ENCODE measurements around the gene LDLRAD4.

Gene LDLRAD4

GRCh38 chr18:13198701-13199100 is 19.9 kb upstream of the LDLRAD4 start:
- H3K4me3 ChIP-seq (ENCODE audit: low read depth, low read length): no peak overlapping the region
- no peaks in the 10 kb centered on the region for H3K79me2 ChIP-seq

GRCh38 chr18:13199169-13199568 is 19.4 kb upstream of the LDLRAD4 start:
- Histone ChIP-seq H3K79me2 (no peaks in the 10 kb centered on the region), H3K27ac (no peak overlapping the region), H3K36me3 (ENCODE audit: control insufficient read depth, insufficient read depth, low read length) (no peaks in the 10 kb centered on the region), H3K4me3 (ENCODE audit: low read depth, low read length) (no peak overlapping the region), H3K4me2 (ENCODE audit: low read length) (no peak overlapping the region), H3K27me3 (ENCODE audit: control insufficient read depth, insufficient read depth, low read length) (no peaks in the 10 kb centered on the region), H3K9me3 (ENCODE audit: control insufficient read depth, low read length) (no peaks in the 10 kb centered on the region), H2AFZ (no peak overlapping the region), H3K9ac (no peak overlapping the region), H3K4me1 (no peaks in the 10 kb centered on the region)
- TF ChIP-seq CTCF (IDR thresholded peaks at IDR 0.05): no peak

More at GRCh38 chr18:13198701-13199100, 19.9 kb upstream of the LDLRAD4 start:
- no peak overlapping the region for H3K9ac ChIP-seq
- H3K36me3 ChIP-seq (ENCODE audit: control insufficient read depth, insufficient read depth, low read length): no peaks in the 10 kb centered on the region
- no peak overlapping the region for H3K27ac ChIP-seq
- TF ChIP-seq CTCF (IDR thresholded peaks at IDR 0.05): no peak
- no peaks in the 10 kb centered on the region for H3K9me3 ChIP-seq (ENCODE audit: control insufficient read depth, low read length)
- H3K4me1 ChIP-seq: no peaks in the 10 kb centered on the region
- no peak overlapping the region for H2AFZ ChIP-seq
- no peak overlapping the region for H3K4me2 ChIP-seq (ENCODE audit: low read length)
- no peaks in the 10 kb centered on the region for H3K27me3 ChIP-seq (ENCODE audit: control insufficient read depth, insufficient read depth, low read length)

GRCh38 chr18:13201292-13201691 is 17.3 kb upstream of the LDLRAD4 start:
- Histone ChIP-seq H3K79me2 (no peaks in the 10 kb centered on the region), H3K4me2 (ENCODE audit: low read length) (no peak overlapping the region), H3K27ac (no peak overlapping the region), H3K27me3 (ENCODE audit: control insufficient read depth, insufficient read depth, low read length) (no peaks in the 10 kb centered on the region), H3K9me3 (ENCODE audit: control insufficient read depth, low read length) (no peaks in the 10 kb centered on the region), H3K4me3 (ENCODE audit: low read depth, low read length) (no peak overlapping the region), H3K9ac (no peak overlapping the region), H3K36me3 (ENCODE audit: control insufficient read depth, insufficient read depth, low read length) (no peaks in the 10 kb centered on the region), H2AFZ (no peak overlapping the region), H3K4me1 (no peaks in the 10 kb centered on the region)
- no peak for TF ChIP-seq CTCF (IDR thresholded peaks at IDR 0.05)

GRCh38 chr18:13202571-13202970 is 16.0 kb upstream of the LDLRAD4 start:
- Histone ChIP-seq H2AFZ (no peak overlapping the region), H3K4me1 (no peaks in the 10 kb centered on the region), H3K4me2 (ENCODE audit: low read length) (no peak overlapping the region), H3K9ac (no peak overlapping the region), H3K79me2 (no peaks in the 10 kb centered on the region), H3K27ac (no peak overlapping the region), H3K4me3 (ENCODE audit: low read depth, low read length) (no peak overlapping the region), H3K36me3 (ENCODE audit: control insufficient read depth, insufficient read depth, low read length) (no peaks in the 10 kb centered on the region), H3K27me3 (ENCODE audit: control insufficient read depth, insufficient read depth, low read length) (no peaks in the 10 kb centered on the region), H3K9me3 (ENCODE audit: control insufficient read depth, low read length) (no peaks in the 10 kb centered on the region)
- TF ChIP-seq CTCF (IDR thresholded peaks at IDR 0.05): no peak

- H3K9ac ChIP-seq: no peak overlapping the region
- H3K4me2 ChIP-seq (ENCODE audit: low read length): no peak overlapping the region
- no peaks in the 10 kb centered on the region for H3K4me1 ChIP-seq
Measured at GRCh38 chr18:13206301-13206700, 12.3 kb upstream of the LDLRAD4 start.

More at GRCh38 chr18:13206301-13206700, 12.3 kb upstream of the LDLRAD4 start:
- Histone ChIP-seq H2AFZ (no peak overlapping the region), H3K27ac (no peak overlapping the region), H3K27me3 (ENCODE audit: control insufficient read depth, insufficient read depth, low read length) (no peaks in the 10 kb centered on the region), H3K9me3 (ENCODE audit: control insufficient read depth, low read length) (no peaks in the 10 kb centered on the region), H3K36me3 (ENCODE audit: control insufficient read depth, insufficient read depth, low read length) (no peaks in the 10 kb centered on the region), H3K4me3 (ENCODE audit: low read depth, low read length) (no peak overlapping the region), H3K79me2 (no peaks in the 10 kb centered on the region)
- TF ChIP-seq CTCF (IDR thresholded peaks at IDR 0.05): no peak
